Measurements from ENCODE around the gene BUD31. TPM values are rescaled to one million over a fixed set of nuclear protein-coding genes. Genes with fewer than 3 reads are reported as not detected.
"Not testable (repeated sequence)": the region's sequence is repeated elsewhere in the genome, so short reads cannot be mapped to it uniquely, and the experiment has no call there.

Gene BUD31
- total RNA-seq, 1 donor from 2014 or later: 36.0 TPM

GRCh38 chr7:99379693-99380031 is 29.1 kb upstream of the BUD31 start:
- intact Hi-C loops (cut with micrococcal nuclease); ATAC-seq; DNase-seq: not testable (repeated sequence)

- peak; percentile 49 for ATAC-seq
- intact Hi-C loops (cut with micrococcal nuclease): no loop called here
- DNase-seq: no peak
Measured at GRCh38 chr7:99380032-99380822, 28.5 kb upstream of the BUD31 start.

GRCh38 chr7:99380823-99381663 is 27.7 kb upstream of the BUD31 start:
- DNase-seq: no peak
- peak; percentile 7 for ATAC-seq
- intact Hi-C loops (cut with micrococcal nuclease): no loop called here

GRCh38 chr7:99381664-99382075 is 27.1 kb upstream of the BUD31 start:
- no peak for ATAC-seq
- intact Hi-C loops (cut with micrococcal nuclease): no loop called here

GRCh38 chr7:99383203-99383602 is 25.6 kb upstream of the BUD31 start:
- intact Hi-C loops (cut with micrococcal nuclease): no loop called here
- ATAC-seq: no peak
- peak; percentile 7 for DNase-seq

More at GRCh38 chr7:99381664-99382075, 27.1 kb upstream of the BUD31 start:
- peak; percentile 56 for DNase-seq

- ATAC-seq: no peak
- peak; percentile 19 for DNase-seq
- intact Hi-C loops (cut with micrococcal nuclease): no loop called here
Measured at GRCh38 chr7:99383791-99384370, 24.9 kb upstream of the BUD31 start.

GRCh38 chr7:99384523-99384922 is 24.2 kb upstream of the BUD31 start:
- DNase-seq (peak; percentile 11), ATAC-seq (no peak)
- intact Hi-C loops (cut with micrococcal nuclease): no loop called here

GRCh38 chr7:99385564-99385963 is 23.2 kb upstream of the BUD31 start:
- ATAC-seq (no peak), DNase-seq (peak; percentile 19)
- intact Hi-C loops (cut with micrococcal nuclease): no loop called here

GRCh38 chr7:99386584-99387238 is 22.1 kb upstream of the BUD31 start:
- intact Hi-C loops (cut with micrococcal nuclease): no loop called here
- ATAC-seq (no peak), DNase-seq (no peak)

GRCh38 chr7:99387239-99387635 is 21.5 kb upstream of the BUD31 start:
- DNase-seq; intact Hi-C loops (cut with micrococcal nuclease); ATAC-seq: not testable (repeated sequence)

- peak; percentile 16 for DNase-seq
- ATAC-seq: no peak
- intact Hi-C loops (cut with micrococcal nuclease): no loop called here
Measured at GRCh38 chr7:99387912-99388311, 20.9 kb upstream of the BUD31 start.

GRCh38 chr7:99389772-99390171 is 19.0 kb upstream of the BUD31 start:
- ATAC-seq: no peak
- DNase-seq: peak; percentile 26
- intact Hi-C loops (cut with micrococcal nuclease): no loop called here

- no peak for ATAC-seq
- DNase-seq: peak; percentile 22
- intact Hi-C loops (cut with micrococcal nuclease): no loop called here
Measured at GRCh38 chr7:99390941-99391602, 17.7 kb upstream of the BUD31 start.

GRCh38 chr7:99392046-99392445 is 16.7 kb upstream of the BUD31 start:
- no peak for ATAC-seq
- intact Hi-C loops (cut with micrococcal nuclease): no loop called here
- peak; percentile 18 for DNase-seq

- ATAC-seq (peak; percentile 87), DNase-seq (peak; percentile 89)
- intact Hi-C loops (cut with micrococcal nuclease): no loop called here
Measured at GRCh38 chr7:99392659-99393354, 16.0 kb upstream of the BUD31 start.

- DNase-seq (peak; percentile 75), ATAC-seq (peak; percentile 71)
- intact Hi-C loops (cut with micrococcal nuclease): no loop called here
Measured at GRCh38 chr7:99393355-99394187, 15.2 kb upstream of the BUD31 start.

GRCh38 chr7:99394188-99394502 is 14.6 kb upstream of the BUD31 start:
- ATAC-seq (no peak), DNase-seq (no peak)
- intact Hi-C loops (cut with micrococcal nuclease): no loop called here
